Right lobe of liver (tissue), 4 donors: ENCODE results near the gene HS3ST6.

ENCODE experiments used
- POLR2A ChIP-seq: fragments of 450-650 bp; IDR thresholded peaks from one replicate; pipeline ENCODE4 v1.6.1; 2017; ENCODE audit warnings: antibody characterized with exemption, mild to moderate bottlenecking
- TF ChIP-seq, protein P1 (sequence below), 4 donors: fragments of 200-600 bp in 3 of 4; fragments of 450-650 bp in 1 of 4; IDR thresholded peaks; one replicate each; pipeline versions ENCODE4 v1.5.1 to v1.8.0; 2016 to 2022; ENCODE audit warnings: antibody characterized with exemption in 4 of 4, mild to moderate bottlenecking in 2 of 4
- donor health status: DM: no; HTN: no; CAD: no.
- donor health status: DM: no; HTN: no; CAD: no.
- donor health status: DM: no; HTN: yes; CAD: no.

DNA sequence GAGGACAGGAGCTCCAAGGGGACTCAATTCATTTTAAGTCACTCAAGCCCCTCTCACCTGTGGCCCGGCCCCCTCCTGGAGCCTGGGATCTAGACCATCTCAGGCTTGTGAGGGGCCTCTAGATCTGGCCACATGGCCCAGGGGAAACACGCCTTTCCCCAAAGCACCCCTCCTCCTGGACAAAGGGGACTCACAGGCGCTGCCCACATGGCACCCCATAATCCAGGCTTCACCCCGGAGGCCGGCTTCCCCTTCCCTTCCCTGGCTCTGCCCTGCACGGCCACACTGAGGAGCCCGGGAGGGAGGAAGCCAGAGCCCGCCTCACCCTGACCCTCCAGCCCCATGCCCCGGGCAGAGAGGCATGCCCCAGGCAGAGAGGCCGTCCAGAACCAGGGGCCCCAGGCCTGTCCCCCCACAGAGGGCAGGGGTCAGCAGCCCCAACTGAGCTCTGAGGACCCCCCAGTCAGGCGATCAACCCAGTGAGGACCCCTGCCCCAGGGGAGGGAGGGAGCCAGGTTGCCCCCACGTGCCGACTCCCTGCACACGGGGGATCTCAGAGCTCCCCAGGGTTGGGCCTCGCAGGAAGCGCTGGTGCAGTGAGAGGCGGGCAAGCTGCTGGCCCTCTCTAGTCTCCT is 10.9 kb downstream of the HS3ST6 start:
- TF ChIP-seq, protein P1, sequence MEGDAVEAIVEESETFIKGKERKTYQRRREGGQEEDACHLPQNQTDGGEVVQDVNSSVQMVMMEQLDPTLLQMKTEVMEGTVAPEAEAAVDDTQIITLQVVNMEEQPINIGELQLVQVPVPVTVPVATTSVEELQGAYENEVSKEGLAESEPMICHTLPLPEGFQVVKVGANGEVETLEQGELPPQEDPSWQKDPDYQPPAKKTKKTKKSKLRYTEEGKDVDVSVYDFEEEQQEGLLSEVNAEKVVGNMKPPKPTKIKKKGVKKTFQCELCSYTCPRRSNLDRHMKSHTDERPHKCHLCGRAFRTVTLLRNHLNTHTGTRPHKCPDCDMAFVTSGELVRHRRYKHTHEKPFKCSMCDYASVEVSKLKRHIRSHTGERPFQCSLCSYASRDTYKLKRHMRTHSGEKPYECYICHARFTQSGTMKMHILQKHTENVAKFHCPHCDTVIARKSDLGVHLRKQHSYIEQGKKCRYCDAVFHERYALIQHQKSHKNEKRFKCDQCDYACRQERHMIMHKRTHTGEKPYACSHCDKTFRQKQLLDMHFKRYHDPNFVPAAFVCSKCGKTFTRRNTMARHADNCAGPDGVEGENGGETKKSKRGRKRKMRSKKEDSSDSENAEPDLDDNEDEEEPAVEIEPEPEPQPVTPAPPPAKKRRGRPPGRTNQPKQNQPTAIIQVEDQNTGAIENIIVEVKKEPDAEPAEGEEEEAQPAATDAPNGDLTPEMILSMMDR (IDR thresholded peaks at IDR 0.05), result no peak
- no peak for TF ChIP-seq POLR2A
